IPS DF 4.7 (cell line): ENCODE data around the gene STK17B.
"Not testable (repeated sequence)": the region's sequence is repeated elsewhere in the genome, so short reads cannot be mapped to it uniquely, and the experiment has no call there.

ENCODE experiments used
- DNase-seq: peaks from one replicate; pipeline ENCODE4 v3.0.0-alpha.2; 2013; ENCODE audit warnings: low spot score; ENCODE audit errors: extremely low read depth

STK17B gene

DNA sequence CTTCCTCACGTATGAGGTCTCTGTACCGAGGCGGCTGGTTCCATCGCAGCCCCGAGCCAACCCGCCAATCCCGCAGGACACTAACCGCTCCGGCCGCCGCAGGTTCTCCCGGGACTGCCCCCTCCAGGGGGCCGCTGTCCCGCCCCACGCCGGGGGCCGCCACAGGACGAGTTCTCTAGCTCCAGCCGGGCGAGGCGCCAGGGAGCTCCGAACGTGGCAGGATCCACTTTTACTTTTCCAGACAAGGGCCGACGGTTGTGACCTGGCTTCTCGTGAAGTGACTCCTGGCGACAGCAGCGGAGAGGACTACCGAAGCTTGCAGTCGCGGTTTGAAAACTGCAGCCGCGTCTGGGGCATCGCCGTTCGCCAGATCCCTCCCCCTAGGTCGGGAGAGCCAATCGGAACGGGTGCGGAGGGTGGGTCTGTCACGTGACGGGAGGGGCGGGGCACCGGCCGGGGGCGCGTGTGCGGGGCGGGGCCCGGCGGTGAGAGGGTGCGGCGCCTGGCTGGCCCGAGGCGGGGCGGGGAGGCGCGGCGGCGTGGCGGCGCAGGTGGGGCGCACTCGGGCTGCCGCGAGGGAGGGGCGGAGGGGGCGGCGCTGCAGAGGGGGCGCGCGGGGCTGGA, at the start of gene STK17B:
Gene STK17B, minus strand, starts transcription at position 331 of the 624 bp plus-strand sequence. CDS start 8,195 bp downstream, outside the sequence.
- DNase-seq, result peak; percentile 66

- no peak for DNase-seq
Measured at GRCh38 chr2:196220671-196221070, 49.3 kb upstream of the STK17B start.

GRCh38 chr2:196219671-196220070, 48.3 kb upstream of the STK17B start:
- no peak for DNase-seq

- DNase-seq, result no peak
Measured at GRCh38 chr2:196218106-196218505, 46.7 kb upstream of the STK17B start.

DNA sequence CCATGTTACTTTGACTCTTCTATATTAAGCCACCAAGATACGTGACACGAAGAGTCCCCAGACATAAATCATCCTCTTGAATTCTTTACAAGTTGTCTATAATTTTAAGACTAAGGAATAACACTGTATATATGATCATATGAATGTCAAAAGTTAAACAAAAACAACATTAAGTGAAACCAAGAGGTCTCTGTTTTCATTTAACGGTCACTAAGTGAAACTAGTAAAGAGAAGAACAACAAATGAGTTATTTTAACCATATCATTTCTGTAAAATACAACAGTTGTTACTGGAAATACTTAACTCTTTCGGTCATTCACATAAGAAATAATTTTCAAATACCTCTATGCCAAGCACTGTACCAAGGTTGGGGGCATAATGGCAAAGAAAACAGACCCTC, 45.7 kb upstream of the STK17B start:
- DNase-seq, result no peak

DNA sequence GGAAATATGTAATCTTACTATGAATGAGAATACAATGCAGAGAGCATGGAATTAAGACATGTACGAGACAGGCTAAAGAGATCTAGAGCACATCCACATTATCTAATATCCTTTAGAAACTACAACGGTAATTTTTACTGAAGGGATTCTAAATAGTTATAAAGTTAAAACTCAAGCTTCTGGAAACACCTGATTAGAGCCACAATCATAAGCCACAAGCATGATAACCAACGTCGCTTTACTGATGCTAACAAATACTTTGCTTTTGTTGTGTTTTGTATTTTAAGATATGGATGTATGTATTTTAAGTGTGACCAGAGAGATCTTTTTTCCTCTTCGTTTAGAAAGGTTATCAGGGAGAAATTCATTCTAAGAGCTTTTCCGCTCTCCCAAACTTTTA, 44.0 kb upstream of the STK17B start:
- DNase-seq, result no peak

DNA sequence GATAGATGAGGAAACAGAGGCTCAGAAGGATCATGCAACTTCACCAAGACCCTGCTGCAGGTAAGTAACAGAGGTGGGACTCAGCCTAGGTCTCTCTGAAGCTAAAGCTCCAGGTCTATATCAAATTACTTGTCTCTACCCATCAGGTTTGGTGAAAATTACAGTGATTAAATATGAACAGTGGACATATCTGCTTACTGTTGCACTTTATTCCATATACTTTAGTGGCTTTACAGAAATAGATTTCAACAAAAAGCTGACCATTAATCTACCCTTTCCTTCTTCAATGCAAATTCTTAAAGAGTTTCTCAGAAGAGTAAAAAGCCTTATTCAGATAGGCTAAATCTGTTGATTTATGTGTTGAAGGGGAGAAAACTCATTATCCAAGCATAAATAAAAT, 42.8 kb upstream of the STK17B start:
- no peak for DNase-seq

DNA sequence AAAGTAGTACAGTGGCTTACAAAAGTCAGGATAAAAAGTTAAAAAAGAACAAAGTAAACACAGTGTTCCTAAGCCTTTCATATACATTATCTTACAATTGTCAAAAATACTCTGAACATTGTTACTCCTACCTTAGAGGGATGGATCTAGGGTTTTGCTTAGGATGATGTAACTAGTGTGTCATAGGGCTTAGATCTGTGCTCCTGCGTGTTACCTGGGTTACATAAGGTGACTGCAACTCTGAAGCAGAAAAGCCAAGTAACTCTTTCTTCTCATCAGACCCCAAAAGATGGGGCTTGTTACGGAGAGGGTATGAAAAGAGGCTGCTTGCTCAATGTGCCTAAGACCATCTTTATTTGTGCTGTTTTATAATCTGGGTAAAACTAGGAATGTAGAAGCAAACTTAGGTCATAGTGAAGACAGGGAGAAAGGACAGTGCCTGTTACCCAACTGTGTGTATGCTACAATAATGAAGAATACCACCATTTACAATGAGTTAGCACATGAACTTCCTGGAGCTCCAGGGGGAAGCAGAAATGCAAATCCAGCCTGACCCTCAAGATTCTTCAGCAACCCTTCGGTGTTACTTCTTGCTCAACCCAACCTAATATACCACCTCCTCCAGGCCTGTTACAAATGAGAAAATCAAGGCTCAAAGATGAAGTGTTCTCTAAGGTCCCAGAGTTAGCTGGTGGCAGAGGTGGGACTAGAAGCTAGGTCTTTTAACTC, 42.0 kb upstream of the STK17B start:
- DNase-seq, result no peak

- no peak for DNase-seq
Measured at GRCh38 chr2:196208915-196209314, 37.5 kb upstream of the STK17B start.

DNA sequence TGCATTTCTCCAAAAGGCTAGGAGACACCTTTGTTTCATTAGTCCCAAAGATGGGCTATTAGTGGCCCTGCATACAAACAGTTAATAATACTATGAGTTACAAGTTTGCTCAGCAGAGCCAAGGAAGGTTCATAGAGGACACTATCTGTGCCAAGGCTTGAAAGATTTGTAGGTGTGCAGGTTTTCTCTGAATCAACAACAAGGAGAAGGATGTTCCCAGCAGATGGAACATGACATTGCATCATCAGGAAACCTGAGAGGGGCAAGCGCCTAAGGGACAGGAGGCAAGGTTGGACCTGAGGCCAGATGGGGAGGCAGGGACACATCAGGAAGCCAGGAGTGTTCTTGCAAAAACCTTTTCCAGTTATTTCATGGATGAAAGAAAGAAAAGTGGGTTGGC, 35.4 kb upstream of the STK17B start:
- DNase-seq, result no peak

GRCh38 chr2:196205881-196206435, 34.6 kb upstream of the STK17B start:
- no peak for DNase-seq

- DNase-seq, result no peak
Measured at GRCh38 chr2:196205011-196205766, 33.8 kb upstream of the STK17B start.

GRCh38 chr2:196201229-196202009, 30.0 kb upstream of the STK17B start:
- DNase-seq, result no peak

- no peak for DNase-seq
Measured at GRCh38 chr2:196200557-196200956, 29.2 kb upstream of the STK17B start.

DNA sequence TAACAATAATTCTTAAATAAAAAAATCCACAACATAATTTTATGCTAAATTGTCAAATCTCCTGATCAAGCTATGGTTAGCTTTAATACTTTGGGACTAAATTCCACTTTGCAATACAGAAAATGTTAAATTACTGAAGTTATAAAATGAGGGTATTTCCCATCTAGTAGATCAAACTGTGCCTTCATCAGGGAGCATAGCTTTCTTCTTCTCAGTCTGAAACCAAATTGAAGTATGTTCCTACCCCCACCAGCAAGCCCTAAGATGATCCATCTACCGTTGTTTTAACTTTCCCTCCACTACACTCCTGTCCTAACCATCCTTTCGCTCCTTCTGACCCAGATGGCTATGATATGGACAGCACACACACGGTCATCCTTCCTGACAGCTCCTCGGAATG, 24.4 kb upstream of the STK17B start:
- DNase-seq, result no peak

DNA sequence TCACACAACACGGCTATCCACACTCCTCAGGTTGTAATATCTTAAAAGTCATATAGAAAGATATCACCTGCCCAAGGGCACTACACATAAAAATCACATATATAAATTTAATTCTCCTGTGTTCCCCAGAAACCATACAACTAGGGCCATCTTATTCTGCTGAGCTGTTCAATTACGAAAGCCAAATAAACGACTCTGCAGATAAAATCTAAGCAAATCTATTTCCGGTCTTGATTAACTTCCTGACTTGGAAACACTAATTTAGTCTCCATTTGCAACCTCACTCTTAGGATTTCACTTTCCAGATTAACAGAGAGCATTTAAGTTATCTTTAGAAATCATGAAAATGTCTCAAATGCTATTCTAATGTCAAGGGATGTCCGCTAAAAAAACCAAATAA, 23.9 kb upstream of the STK17B start:
- no peak for DNase-seq

GRCh38 chr2:196191541-196191940, 20.2 kb upstream of the STK17B start:
- DNase-seq, result no peak

DNA sequence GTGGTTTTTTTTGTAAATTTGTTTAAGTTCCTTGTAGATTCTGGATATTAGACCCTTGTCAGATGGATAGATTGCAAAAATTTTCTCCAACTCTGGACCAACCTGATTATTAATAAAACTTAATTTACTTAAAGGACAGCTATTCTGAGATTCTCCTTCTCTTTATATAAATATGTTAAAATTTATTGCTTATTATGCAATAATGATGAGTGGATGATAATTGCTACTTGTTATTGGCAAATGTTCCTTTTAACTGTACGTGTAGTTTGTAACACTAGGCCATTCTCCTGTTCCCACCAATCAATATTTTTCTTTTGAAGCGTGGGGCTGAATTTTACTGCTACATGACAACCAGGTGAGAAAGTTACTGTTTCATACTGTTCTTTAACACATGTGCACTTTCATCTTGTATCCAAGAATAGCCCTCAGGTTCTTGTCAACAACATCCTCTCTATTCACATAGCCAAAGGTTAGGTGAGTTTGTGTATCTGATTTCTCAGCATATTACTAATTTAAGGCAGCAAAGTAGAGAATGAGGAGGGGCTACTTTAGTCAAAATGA, 16.6 kb upstream of the STK17B start:
- no peak for DNase-seq

- DNase-seq, result not testable (repeated sequence)
Measured at GRCh38 chr2:196187175-196187700, 15.9 kb upstream of the STK17B start.

GRCh38 chr2:196186266-196186980, 15.0 kb upstream of the STK17B start:
- no peak for DNase-seq
